ENCODE data around the gene PPP1R14C. TPM values are rescaled to one million over a fixed set of nuclear protein-coding genes. Genes with fewer than 3 reads are reported as not detected.

Gene PPP1R14C
- total and polyA plus RNA-seq, 10 of the 15 experiments (the other 5 are each of a cell fraction or from before 2014, with no cell fraction given): 0.07 to 1.6 (median 0.13) TPM; not detected in 4

DNA sequence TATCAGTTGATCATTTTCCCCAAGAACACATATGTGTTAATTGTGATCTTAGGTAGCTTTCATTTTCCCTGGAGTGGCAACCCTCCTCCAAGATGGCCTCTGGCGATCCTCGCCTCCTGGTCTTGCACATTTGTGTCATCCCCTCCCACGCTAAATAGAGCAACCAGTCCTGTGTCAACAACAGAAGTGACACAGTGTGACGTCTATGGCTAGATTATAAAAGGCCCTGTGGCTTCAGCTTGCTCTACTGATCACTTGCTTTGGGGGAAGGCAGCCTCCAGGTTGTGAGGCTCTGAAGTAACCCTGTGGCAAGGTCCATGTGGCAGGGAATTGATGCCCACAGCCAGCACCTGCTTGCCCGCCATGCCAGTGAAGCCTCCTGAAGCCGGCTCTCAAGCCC, 30.6 kb upstream of the PPP1R14C start (continued):
- TF ChIP-seq, protein P1, sequence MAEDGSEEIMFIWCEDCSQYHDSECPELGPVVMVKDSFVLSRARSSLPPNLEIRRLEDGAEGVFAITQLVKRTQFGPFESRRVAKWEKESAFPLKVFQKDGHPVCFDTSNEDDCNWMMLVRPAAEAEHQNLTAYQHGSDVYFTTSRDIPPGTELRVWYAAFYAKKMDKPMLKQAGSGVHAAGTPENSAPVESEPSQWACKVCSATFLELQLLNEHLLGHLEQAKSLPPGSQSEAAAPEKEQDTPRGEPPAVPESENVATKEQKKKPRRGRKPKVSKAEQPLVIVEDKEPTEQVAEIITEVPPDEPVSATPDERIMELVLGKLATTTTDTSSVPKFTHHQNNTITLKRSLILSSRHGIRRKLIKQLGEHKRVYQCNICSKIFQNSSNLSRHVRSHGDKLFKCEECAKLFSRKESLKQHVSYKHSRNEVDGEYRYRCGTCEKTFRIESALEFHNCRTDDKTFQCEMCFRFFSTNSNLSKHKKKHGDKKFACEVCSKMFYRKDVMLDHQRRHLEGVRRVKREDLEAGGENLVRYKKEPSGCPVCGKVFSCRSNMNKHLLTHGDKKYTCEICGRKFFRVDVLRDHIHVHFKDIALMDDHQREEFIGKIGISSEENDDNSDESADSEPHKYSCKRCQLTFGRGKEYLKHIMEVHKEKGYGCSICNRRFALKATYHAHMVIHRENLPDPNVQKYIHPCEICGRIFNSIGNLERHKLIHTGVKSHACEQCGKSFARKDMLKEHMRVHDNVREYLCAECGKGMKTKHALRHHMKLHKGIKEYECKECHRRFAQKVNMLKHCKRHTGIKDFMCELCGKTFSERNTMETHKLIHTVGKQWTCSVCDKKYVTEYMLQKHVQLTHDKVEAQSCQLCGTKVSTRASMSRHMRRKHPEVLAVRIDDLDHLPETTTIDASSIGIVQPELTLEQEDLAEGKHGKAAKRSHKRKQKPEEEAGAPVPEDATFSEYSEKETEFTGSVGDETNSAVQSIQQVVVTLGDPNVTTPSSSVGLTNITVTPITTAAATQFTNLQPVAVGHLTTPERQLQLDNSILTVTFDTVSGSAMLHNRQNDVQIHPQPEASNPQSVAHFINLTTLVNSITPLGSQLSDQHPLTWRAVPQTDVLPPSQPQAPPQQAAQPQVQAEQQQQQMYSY (CRISPR knock-in tag; IDR thresholded peaks at IDR 0.05): no peak
- TF ChIP-seq NFYA (IDR thresholded peaks at IDR 0.05; ENCODE audit: borderline replicate concordance, low read depth, low read length): no peak
- TF ChIP-seq NR2F1 (conservative IDR thresholded peaks at IDR 0.05): no peak

DNA sequence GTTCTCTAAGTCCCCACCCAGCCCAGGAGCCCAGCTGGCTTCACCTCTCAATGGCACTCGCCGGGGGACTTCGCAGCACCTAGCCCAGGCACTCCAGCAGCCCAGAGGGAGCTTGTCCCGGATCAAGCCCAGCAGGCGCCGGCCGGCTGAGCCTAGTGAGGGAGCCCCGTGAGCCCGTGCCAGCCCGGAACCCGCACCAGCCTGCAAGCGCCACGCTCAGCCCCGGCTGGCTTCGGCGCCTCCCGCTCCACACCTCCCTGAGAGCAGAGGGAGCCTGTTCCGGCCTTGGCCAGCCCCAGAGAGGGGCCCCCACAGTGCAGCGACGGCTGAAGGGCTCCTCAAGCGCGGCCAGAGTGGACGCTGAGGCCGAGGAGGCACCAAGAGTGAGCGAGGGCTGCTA, 27.1 kb upstream of the PPP1R14C start:
- ChIA-PET SMC1A (ENCODE audit: uncharacterized antibody, unreplicated experiment) (no interaction called here), CTCF (no interaction called here), POLR2A (no interaction called here), RAD21 (ENCODE audit: unreplicated experiment) (no interaction called here)
- in situ Hi-C loops (cut with MboI) (no loop called here), intact Hi-C loops (cut with micrococcal nuclease; ENCODE audit: unreplicated experiment) (no loop called here)
- FAIRE-seq (no peak), DNase-seq (ENCODE audit: low read depth, low spot score) (no peak), ATAC-seq (no peak)
- H3K36me3 ChIP-seq (ENCODE audit: control insufficient read depth in 2 of 2, insufficient read depth in 2 of 2, low read length in 1 of 2): no peaks in the 10 kb centered on the region
- no TSS peak for BruUV-seq (replicated peaks)
- H3K27me3 ChIP-seq (replicated peaks in 1 of 2; ENCODE audit: control insufficient read depth in 2 of 2, insufficient read depth in 2 of 2, low read length in 1 of 2): no peaks in the 10 kb centered on the region
- WGBS (ENCODE audit: insufficient coverage, insufficient replicate concordance, low lambda C conversion rate, missing lambda C conversion rate): 65% methylated on average over 25 of the region's 25 CpGs
- no peak overlapping the region for H3K27ac ChIP-seq (ENCODE audit: control insufficient read depth, insufficient read depth)
- no peaks in the 10 kb centered on the region for H4K20me1 ChIP-seq (ENCODE audit: control insufficient read depth, insufficient read depth)
- no peak overlapping the region for H3K4me2 ChIP-seq (ENCODE audit: control insufficient read depth, insufficient read depth)
- H3K79me2 ChIP-seq (ENCODE audit: control insufficient read depth, insufficient read depth, low read length): no peaks in the 10 kb centered on the region
- no peak overlapping the region for H2AFZ ChIP-seq (ENCODE audit: control insufficient read depth, low read depth, low read length)
- H3K9me3 ChIP-seq (replicated peaks; ENCODE audit: control insufficient read depth, insufficient read depth, low read length): no peaks in the 10 kb centered on the region; the same call in 2 of the 3 replicates
- no peak overlapping the region for H3K4me3 ChIP-seq
- no peak overlapping the region for H3K9ac ChIP-seq (ENCODE audit: control insufficient read depth, insufficient read depth, low read length)
- no peaks in the 10 kb centered on the region for H3K4me1 ChIP-seq (ENCODE audit: control insufficient read depth, insufficient read depth, low read length)
- no peak for TF ChIP-seq RCOR1 (conservative IDR thresholded peaks at IDR 0.05; ENCODE audit: low read depth, low read length)
- TF ChIP-seq, protein P2, sequence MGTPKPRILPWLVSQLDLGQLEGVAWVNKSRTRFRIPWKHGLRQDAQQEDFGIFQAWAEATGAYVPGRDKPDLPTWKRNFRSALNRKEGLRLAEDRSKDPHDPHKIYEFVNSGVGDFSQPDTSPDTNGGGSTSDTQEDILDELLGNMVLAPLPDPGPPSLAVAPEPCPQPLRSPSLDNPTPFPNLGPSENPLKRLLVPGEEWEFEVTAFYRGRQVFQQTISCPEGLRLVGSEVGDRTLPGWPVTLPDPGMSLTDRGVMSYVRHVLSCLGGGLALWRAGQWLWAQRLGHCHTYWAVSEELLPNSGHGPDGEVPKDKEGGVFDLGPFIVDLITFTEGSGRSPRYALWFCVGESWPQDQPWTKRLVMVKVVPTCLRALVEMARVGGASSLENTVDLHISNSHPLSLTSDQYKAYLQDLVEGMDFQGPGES (IDR thresholded peaks at IDR 0.05): no peak
- TF ChIP-seq, protein P3, sequence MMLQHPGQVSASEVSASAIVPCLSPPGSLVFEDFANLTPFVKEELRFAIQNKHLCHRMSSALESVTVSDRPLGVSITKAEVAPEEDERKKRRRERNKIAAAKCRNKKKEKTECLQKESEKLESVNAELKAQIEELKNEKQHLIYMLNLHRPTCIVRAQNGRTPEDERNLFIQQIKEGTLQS (IDR thresholded peaks at IDR 0.05; ENCODE audit: borderline replicate concordance, extremely low read depth, low read depth, low read length): no peak
- TF ChIP-seq RELA (IDR thresholded peaks at IDR 0.05; ENCODE audit: borderline replicate concordance, partially characterized antibody): no peak
- TF ChIP-seq ZNF384 (IDR thresholded peaks at IDR 0.05; ENCODE audit: borderline replicate concordance, low read depth, low read length): no peak
- TF ChIP-seq, protein P4, sequence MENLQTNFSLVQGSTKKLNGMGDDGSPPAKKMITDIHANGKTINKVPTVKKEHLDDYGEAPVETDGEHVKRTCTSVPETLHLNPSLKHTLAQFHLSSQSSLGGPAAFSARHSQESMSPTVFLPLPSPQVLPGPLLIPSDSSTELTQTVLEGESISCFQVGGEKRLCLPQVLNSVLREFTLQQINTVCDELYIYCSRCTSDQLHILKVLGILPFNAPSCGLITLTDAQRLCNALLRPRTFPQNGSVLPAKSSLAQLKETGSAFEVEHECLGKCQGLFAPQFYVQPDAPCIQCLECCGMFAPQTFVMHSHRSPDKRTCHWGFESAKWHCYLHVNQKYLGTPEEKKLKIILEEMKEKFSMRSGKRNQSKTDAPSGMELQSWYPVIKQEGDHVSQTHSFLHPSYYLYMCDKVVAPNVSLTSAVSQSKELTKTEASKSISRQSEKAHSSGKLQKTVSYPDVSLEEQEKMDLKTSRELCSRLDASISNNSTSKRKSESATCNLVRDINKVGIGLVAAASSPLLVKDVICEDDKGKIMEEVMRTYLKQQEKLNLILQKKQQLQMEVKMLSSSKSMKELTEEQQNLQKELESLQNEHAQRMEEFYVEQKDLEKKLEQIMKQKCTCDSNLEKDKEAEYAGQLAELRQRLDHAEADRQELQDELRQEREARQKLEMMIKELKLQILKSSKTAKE (IDR thresholded peaks at IDR 0.05; ENCODE audit: low read depth, poor library complexity, severe bottlenecking): no peak
- TF ChIP-seq POLR2AphosphoS5 (IDR thresholded peaks at IDR 0.05; ENCODE audit: low read length): no peak
- no peak for TF ChIP-seq POLR2AphosphoS2 (IDR thresholded peaks at IDR 0.05; ENCODE audit: low read depth, low read length)
- TF ChIP-seq MYB (IDR thresholded peaks at IDR 0.05; ENCODE audit: borderline replicate concordance, low read depth, low read length): no peak
- no peak for TF ChIP-seq CBX3 (IDR thresholded peaks at IDR 0.05; ENCODE audit: borderline replicate concordance, low read depth)
- TF ChIP-seq ZNF24 (IDR thresholded peaks at IDR 0.05): no peak
- TF ChIP-seq, protein P5, sequence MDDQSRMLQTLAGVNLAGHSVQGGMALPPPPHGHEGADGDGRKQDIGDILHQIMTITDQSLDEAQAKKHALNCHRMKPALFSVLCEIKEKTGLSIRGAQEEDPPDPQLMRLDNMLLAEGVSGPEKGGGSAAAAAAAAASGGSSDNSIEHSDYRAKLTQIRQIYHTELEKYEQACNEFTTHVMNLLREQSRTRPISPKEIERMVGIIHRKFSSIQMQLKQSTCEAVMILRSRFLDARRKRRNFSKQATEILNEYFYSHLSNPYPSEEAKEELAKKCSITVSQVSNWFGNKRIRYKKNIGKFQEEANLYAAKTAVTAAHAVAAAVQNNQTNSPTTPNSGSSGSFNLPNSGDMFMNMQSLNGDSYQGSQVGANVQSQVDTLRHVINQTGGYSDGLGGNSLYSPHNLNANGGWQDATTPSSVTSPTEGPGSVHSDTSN (IDR thresholded peaks at IDR 0.05; ENCODE audit: insufficient replicate concordance, low read depth, low read length): no peak

All from GM12878 (cell line).